ENCODE data around the gene NAXE. TPM values are rescaled to one million over a fixed set of nuclear protein-coding genes. Genes with fewer than 3 reads are reported as not detected.
"Not testable (repeated sequence)": the region's sequence is repeated elsewhere in the genome, so short reads cannot be mapped to it uniquely, and the experiment has no call there.

The NAXE gene
- total RNA-seq, 2 donors from 2014 or later, result 118 to 188 TPM

DNA sequence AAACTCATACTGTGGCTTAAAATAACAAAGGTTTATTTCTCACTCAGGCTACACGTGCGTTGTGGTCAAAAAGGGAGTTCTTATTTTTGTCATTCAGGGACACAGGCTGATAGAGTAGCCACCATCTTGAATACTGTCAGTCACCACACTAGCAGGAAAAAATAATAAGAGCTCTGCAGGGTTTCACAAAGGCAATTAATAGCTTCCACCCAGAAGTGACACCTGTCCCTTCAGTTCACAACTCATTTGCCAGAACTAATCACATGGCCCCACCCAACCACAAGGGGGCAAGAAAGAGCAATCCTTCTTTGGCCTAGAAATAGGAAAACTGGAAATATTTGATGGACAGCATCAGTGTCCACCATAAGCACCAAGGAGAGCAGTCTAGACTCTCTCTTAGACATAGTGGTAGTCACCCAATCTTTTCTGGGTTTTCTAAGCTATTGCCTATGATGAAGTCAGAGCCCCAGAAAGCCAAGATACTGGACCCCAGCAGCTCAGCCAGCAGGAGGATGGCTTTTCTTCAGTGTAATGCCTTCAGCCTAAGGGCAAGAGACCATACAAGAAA, 35.8 kb downstream of the NAXE start:
- no peak for DNase-seq (ENCODE audit: low spot score)
- Histone ChIP-seq H3K4me3 (no peak overlapping the region), H3K36me3 (no peaks in the 10 kb centered on the region), H3K9me3 (no peaks in the 10 kb centered on the region), H3K4me1 (replicated peaks) (peaks cover 7% of the 10 kb centered on the region), H3K27ac (no peak overlapping the region), H3K27me3 (replicated peaks; ENCODE audit: insufficient read depth) (peaks cover 12% of the 10 kb centered on the region)
- intact Hi-C loops (cut with DNase I), result no loop called here
- TF ChIP-seq, protein P1, sequence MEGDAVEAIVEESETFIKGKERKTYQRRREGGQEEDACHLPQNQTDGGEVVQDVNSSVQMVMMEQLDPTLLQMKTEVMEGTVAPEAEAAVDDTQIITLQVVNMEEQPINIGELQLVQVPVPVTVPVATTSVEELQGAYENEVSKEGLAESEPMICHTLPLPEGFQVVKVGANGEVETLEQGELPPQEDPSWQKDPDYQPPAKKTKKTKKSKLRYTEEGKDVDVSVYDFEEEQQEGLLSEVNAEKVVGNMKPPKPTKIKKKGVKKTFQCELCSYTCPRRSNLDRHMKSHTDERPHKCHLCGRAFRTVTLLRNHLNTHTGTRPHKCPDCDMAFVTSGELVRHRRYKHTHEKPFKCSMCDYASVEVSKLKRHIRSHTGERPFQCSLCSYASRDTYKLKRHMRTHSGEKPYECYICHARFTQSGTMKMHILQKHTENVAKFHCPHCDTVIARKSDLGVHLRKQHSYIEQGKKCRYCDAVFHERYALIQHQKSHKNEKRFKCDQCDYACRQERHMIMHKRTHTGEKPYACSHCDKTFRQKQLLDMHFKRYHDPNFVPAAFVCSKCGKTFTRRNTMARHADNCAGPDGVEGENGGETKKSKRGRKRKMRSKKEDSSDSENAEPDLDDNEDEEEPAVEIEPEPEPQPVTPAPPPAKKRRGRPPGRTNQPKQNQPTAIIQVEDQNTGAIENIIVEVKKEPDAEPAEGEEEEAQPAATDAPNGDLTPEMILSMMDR (IDR thresholded peaks at IDR 0.05), result peak; percentile 38 to 60 (median 43)
- no peak for TF ChIP-seq POLR2AphosphoS5 (IDR thresholded peaks at IDR 0.05)
- WGBS, result 84% methylated on average over 2 of the region's 2 CpGs

DNA sequence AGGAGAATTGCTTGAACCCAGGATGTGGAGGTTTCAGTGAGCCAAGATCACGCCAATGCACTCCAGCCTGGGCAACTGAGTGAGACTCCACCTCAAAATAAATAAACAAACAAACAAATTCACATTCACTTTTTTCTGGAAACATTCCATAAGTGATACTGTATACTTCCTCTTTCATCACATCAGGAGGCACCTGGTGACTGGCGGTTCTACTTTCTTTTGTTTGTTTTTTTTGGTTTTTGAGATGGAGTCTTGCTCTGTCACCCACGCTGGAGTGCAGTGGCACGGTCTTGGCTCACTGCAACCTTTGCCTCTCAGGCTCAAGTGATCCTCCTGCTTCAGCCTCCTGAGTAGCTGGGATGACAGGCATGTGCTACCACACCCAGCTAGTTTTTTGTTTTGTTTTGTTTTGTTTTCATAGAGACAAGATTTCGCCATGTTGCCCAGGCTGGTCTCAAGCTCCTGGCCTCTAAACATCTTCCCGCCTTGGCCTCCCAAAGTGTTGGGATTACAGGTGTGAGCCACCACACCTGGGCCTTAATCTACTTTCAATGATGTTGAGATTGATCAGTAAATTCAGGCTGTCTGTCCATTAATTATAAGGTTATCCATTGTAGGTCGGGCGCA, 38.4 kb downstream of the NAXE start:
- WGBS, result 77% methylated on average over 8 of the region's 8 CpGs
- Histone ChIP-seq H3K36me3 (no peaks in the 10 kb centered on the region), H3K27me3 (replicated peaks; ENCODE audit: insufficient read depth) (peaks cover 13% of the 10 kb centered on the region), H3K4me1 (replicated peaks) (peaks cover 5% of the 10 kb centered on the region), H3K27ac (no peak overlapping the region), H3K4me3 (no peak overlapping the region), H3K9me3 (no peaks in the 10 kb centered on the region)
- intact Hi-C loops (cut with DNase I), result no loop called here
- no peak for DNase-seq (ENCODE audit: low spot score)
- TF ChIP-seq POLR2A (IDR thresholded peaks at IDR 0.05) (no peak), POLR2AphosphoS5 (IDR thresholded peaks at IDR 0.05) (no peak)
- TF ChIP-seq, protein P1 (IDR thresholded peaks at IDR 0.05), result no peak

DNA sequence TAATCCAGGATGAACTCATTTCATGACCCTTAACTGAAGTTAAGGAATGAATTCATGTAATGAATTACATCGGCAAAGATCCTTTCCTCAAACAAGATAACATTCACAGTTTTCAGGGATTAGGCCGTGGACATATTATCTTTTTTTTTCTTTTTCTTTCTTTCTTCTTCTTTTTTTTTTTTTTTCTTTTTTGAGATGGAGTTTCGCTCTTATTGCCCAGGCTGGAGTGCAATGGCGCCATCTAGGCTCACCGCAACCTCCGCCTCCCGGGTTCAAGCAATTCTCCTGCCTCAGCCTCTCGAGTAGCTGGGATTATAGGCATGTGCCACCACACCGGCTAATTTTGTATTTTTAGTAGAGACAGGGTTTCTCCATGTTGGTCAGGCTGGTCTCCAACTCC, 39.6 kb downstream of the NAXE start:
- H3K27ac ChIP-seq; intact Hi-C loops (cut with DNase I); H3K9me3 ChIP-seq; H3K36me3 ChIP-seq; H3K4me3 ChIP-seq; H3K27me3 ChIP-seq (replicated peaks; ENCODE audit: insufficient read depth); H3K4me1 ChIP-seq (replicated peaks); DNase-seq (ENCODE audit: low spot score): not testable (repeated sequence)
- 36% methylated on average over 9 of the region's 9 CpGs for WGBS

DNA sequence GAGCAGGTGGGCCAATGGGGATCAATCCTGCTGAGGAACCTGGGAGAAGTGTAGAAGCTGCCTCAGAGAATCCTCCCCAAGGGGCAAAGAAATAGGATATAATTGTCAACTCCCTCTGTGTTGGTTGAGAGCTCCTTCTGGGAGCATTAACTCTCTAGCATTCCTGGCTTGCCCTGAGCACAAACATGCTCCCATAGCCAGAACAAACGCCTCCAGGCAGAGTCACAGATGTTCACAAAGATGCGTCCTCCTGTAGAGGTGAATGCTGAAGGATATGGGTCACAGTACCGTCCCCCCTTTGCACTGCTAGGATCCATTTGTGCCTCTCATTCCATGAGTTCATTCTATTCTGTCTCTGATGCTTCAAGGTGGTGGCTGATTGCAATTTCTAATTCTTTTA, 40.8 kb downstream of the NAXE start:
- no peak for TF ChIP-seq POLR2AphosphoS5 (IDR thresholded peaks at IDR 0.05)
- TF ChIP-seq POLR2A (IDR thresholded peaks at IDR 0.05), result no peak
- TF ChIP-seq, protein P1 (IDR thresholded peaks at IDR 0.05), result no peak
- DNase-seq (ENCODE audit: low spot score), result no peak
- WGBS, result 36% methylated on average over 3 of the region's 3 CpGs
- Histone ChIP-seq H3K4me1 (replicated peaks) (no peaks in the 10 kb centered on the region), H3K9me3 (no peaks in the 10 kb centered on the region), H3K27me3 (replicated peaks; ENCODE audit: insufficient read depth) (peaks cover 6% of the 10 kb centered on the region), H3K27ac (no peak overlapping the region), H3K36me3 (no peaks in the 10 kb centered on the region), H3K4me3 (no peak overlapping the region)
- intact Hi-C loops (cut with DNase I), result no loop called here

DNA sequence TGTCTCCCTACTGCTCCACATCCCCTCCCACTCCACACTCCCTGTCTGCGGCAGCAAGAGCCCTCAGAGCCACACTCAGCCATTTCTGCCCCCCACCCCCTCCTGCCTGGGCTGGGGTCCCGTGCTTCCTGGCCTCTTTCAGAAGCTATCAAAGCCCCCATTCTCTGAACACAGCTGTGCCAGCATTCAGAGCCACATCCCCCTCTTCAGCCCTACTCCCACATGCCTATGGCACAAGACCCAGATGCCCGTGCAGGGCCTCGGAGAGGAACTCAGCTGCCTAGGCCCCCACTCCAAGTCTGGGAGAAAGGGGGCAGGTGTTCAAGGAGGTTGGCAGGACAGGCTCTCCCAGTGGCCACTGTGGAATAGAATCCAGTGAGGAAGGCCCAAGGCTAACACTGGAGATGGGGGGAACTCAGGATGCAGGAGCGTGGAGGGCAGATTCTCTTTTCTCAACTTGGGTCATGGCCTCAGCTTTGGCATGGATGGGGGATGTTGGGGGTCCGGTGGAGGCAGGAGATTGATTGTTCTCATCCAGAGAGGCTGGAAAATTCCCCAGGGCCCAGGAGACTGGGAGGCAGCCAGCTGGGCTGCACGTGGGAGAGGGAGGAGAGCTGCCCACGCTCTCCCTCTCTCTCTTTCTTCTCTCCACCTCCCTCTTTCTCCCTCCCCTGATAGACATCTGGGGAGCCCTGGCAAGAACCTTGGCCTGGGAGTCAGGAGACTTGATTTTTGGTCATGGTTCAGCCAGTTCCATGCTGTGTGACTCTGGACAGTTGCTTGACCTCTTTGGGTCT, 46.8 kb downstream of the NAXE start:
- no peak for DNase-seq (ENCODE audit: low spot score)
- Histone ChIP-seq H3K4me1 (replicated peaks) (no peaks in the 10 kb centered on the region), H3K9me3 (no peaks in the 10 kb centered on the region), H3K27me3 (replicated peaks; ENCODE audit: insufficient read depth) (peaks cover 25% of the 10 kb centered on the region), H3K4me3 (no peak overlapping the region), H3K27ac (no peak overlapping the region), H3K36me3 (no peaks in the 10 kb centered on the region)
- TF ChIP-seq, protein P1 (IDR thresholded peaks at IDR 0.05), result no peak
- TF ChIP-seq POLR2A (IDR thresholded peaks at IDR 0.05) (no peak), POLR2AphosphoS5 (IDR thresholded peaks at IDR 0.05) (no peak)
- intact Hi-C loops (cut with DNase I), result no loop called here
- 49% methylated on average over 8 of the region's 8 CpGs for WGBS
